Testis (tissue), 3 donors: ENCODE data around the gene AP1S2. TPM values are rescaled to one million over a fixed set of nuclear protein-coding genes. Genes with fewer than 3 reads are reported as not detected.

Source experiments
- DNase-seq: peaks from one replicate; pipeline ENCODE4 v3.0.0-alpha.2; 2019
- H3K27ac ChIP-seq, 2 donors: fragments of 200-600 bp; sonication (generic); one replicate each; pipeline ENCODE4 v1.5.1; 2019
- H3K27me3 ChIP-seq: fragments of 200-600 bp; sonication (generic); one replicate; pipeline ENCODE4 v1.5.1; 2019
- H3K36me3 ChIP-seq: fragments of 200-600 bp; sonication (generic); one replicate; pipeline ENCODE4 v1.5.1; 2017; ENCODE audit warnings: low read depth; ENCODE audit errors: missing control alignments
- H3K4me1 ChIP-seq: fragments of 200-600 bp; sonication (generic); one replicate; pipeline ENCODE4 v1.5.1; 2019
- H3K4me3 ChIP-seq, 2 donors: fragments of 200-600 bp; sonication (generic); one replicate each; pipeline ENCODE4 v1.5.1; 2017 to 2019
- H3K9me3 ChIP-seq: fragments of 200-600 bp; sonication (generic); one replicate; pipeline ENCODE4 v1.5.1; 2017
- POLR2A ChIP-seq: fragments of 450-650 bp; IDR thresholded peaks from one replicate; pipeline ENCODE4 v1.6.1; 2017; ENCODE audit warnings: antibody characterized with exemption, mild to moderate bottlenecking, moderate library complexity
- WGBS, 2 donors: methylation state at CpG; one replicate each; pipeline ENCODE4 v1.1.5; 2018; 5-methylcytosine and 5-hydroxymethylcytosine counted together
- intact Hi-C: fragments of 100-400 bp; cut with DNase I; formaldehyde crosslinking; loops from one replicate; pipeline ENCODE4 v1.15.1; 2023; ENCODE audit warnings: low total_unique reads
- polyA plus RNA-seq: library from polyadenylated mRNA; stranded (reverse); fragments of 350-450 nt; fragmentation: Illumina TruSeq; extraction: RNeasy Lipid Tissue Mini Kit (QIAGEN cat#74804); gene quantifications from one replicate; pipeline ENCODE4 v1.2.3, GENCODE V29; 2014; ENCODE audit warnings: low read depth, low replicate concordance; ENCODE audit not compliant: insufficient read depth
- total RNA-seq, 2 donors: library from RNA; depleted of rRNA; stranded (reverse); fragments of >200 nt; gene quantifications; one replicate each; pipeline ENCODE4 v1.2.3, GENCODE V29; 2016
- TF ChIP-seq, protein P1 (sequence below), 3 experiments: fragments of 450-650 bp in 2 of 3; fragments of 200-600 bp in 1 of 3; sonication (generic) in 1 of 3; IDR thresholded peaks; one replicate each; pipeline ENCODE4 v1.5.1; 2016 to 2019; ENCODE audit warnings: antibody characterized with exemption in 3 of 3, mild to moderate bottlenecking in 2 of 3, moderate library complexity in 1 of 3

AP1S2 gene
- total and polyA plus RNA-seq, 3 donors from 2014 or later: 60.8 to 107 (median 69.8) TPM

DNA sequence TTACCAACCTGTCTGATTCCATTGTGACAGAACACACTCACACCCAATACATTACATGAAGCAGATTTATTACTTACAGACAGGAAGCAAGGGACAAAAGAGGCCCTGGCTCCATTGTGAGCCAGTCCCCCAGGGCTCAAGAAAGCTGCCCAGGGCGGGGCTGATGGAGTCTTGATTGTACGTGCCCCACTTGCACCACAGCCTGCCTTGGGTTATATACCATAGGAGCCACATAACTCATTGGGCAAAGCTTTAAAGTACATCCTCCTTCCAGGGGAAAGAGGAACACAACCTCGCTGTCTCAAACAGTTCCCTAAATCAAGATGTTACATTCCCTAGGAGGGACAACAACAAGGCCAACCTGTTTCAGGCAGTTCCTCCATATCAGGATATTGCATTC is 67.7 kb downstream of the AP1S2 start:
- Histone ChIP-seq H3K4me1 (no peaks in the 10 kb centered on the region), H3K9me3 (no peaks in the 10 kb centered on the region), H3K27me3 (no peaks in the 10 kb centered on the region), H3K4me3 (no peak overlapping the region), H3K27ac (no peak overlapping the region), H3K36me3 (no peaks in the 10 kb centered on the region)
- TF ChIP-seq POLR2A: no peak
- TF ChIP-seq, protein P1, sequence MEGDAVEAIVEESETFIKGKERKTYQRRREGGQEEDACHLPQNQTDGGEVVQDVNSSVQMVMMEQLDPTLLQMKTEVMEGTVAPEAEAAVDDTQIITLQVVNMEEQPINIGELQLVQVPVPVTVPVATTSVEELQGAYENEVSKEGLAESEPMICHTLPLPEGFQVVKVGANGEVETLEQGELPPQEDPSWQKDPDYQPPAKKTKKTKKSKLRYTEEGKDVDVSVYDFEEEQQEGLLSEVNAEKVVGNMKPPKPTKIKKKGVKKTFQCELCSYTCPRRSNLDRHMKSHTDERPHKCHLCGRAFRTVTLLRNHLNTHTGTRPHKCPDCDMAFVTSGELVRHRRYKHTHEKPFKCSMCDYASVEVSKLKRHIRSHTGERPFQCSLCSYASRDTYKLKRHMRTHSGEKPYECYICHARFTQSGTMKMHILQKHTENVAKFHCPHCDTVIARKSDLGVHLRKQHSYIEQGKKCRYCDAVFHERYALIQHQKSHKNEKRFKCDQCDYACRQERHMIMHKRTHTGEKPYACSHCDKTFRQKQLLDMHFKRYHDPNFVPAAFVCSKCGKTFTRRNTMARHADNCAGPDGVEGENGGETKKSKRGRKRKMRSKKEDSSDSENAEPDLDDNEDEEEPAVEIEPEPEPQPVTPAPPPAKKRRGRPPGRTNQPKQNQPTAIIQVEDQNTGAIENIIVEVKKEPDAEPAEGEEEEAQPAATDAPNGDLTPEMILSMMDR (IDR thresholded peaks at IDR 0.05): no peak
- DNase-seq: no peak
- intact Hi-C loops: no loop called here
- 67 to 81% methylated on average over 1 to 3 of the region's 3 CpGs for WGBS, 2 donors

DNA sequence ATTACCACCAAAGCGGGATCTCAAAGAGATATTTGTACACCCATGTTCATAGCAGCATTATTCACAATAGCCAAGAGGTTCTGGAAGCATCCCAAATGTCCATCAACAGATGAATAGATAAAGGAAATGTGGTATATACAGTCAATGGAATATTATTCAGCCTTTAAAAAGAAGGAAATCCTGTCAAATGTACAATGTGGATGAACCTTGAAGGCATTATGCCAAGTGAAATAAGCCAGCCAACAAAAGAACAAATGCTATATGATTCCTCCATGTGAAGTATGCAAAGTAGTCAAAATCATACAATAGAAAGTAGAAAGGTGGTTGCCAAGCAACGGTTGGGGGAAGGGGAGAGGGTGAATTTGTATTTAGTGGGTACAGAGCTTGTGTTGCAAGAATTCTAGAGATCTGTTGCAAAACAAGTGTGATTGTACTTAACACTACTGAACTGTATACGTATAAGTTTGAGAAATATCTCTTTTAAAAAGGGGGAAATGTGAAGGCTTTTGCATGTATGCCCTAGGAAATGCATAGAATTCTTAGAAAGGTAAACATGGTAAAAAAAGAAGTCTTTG is 69.3 kb downstream of the AP1S2 start:
- intact Hi-C loops: no loop called here
- Histone ChIP-seq H3K9me3 (no peaks in the 10 kb centered on the region), H3K27ac (no peak overlapping the region), H3K27me3 (no peaks in the 10 kb centered on the region), H3K4me1 (no peaks in the 10 kb centered on the region), H3K36me3 (no peaks in the 10 kb centered on the region), H3K4me3 (no peak overlapping the region)
- WGBS, 2 donors: 72 to 96% methylated on average over 2 to 3 of the region's 3 CpGs
- no peak for DNase-seq
- TF ChIP-seq, protein P1 (IDR thresholded peaks at IDR 0.05): no peak
- no peak for TF ChIP-seq POLR2A

DNA sequence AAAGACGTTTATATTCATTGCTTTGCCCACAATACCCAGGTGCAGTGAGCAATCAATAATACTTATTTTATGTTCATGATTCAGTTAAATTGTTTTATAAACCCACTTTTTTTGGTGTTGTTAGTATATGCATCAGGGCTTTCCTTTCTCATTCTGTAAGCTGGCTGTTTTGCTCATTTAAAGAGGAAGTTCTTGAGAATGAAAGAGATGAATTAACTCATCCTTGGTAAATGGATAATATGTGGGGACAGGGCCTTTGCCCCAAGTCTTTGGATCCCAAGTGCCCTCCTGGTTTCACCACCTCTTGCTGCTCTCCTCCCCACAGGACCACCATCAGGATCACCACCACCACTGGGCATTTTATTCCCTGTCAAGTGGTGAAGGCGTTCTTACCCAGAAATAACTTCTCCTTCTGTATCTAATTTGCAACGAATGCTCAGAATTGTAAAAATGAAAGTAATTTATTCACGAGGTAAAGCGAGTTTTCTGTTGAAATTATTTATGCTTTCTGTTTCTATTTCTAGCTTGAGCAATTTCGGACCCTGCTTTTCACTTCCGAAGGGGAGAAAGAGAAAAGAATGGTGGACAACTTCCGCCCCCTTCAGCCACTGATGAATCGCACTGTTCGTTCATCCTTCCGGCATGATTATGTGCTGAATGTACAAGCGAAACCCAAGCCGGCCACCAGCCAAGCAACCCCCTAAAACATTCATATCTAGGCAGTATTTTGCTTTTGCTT is 72.5 kb downstream of the AP1S2 start:
- Histone ChIP-seq H3K27me3 (no peaks in the 10 kb centered on the region), H3K36me3 (no peaks in the 10 kb centered on the region), H3K4me1 (no peaks in the 10 kb centered on the region), H3K9me3 (no peaks in the 10 kb centered on the region), H3K27ac (no peak overlapping the region), H3K4me3 (no peak overlapping the region)
- DNase-seq: no peak
- 81 to 90% methylated on average over 13 of the region's 13 CpGs for WGBS, 2 donors
- intact Hi-C loops: no loop called here
- TF ChIP-seq, protein P1 (IDR thresholded peaks at IDR 0.05): no peak
- no peak for TF ChIP-seq POLR2A

Other genes starting within 250 kb of the AP1S2 start
- gene CLTRN, start 190.0 kb downstream of the AP1S2 start, total RNA-seq: 1 to 10 TPM; 1.6 to 1.9 TPM
- 2.3 TPM for gene CLTRN, start 190.0 kb downstream of the AP1S2 start, polyA plus RNA-seq
- 10 to 100 TPM; 45.5 to 53.1 TPM for gene CA5B, start 116.5 kb downstream of the AP1S2 start, total RNA-seq
- gene CA5B, start 116.5 kb downstream of the AP1S2 start, polyA plus RNA-seq: 25.1 TPM
- gene ZRSR2, start 64.3 kb downstream of the AP1S2 start, total RNA-seq: 1 to 10 TPM; 6.3 to 6.6 TPM
- gene ZRSR2, start 64.3 kb downstream of the AP1S2 start, polyA plus RNA-seq: 6.1 TPM